RWPE2 (cell line): ENCODE data around the gene NPY.
"Not testable (repeated sequence)": the region's sequence is repeated elsewhere in the genome, so short reads cannot be mapped to it uniquely, and the experiment has no call there.

Experiments used
- ATAC-seq: fragments of 200-7000 bp; cut with Tn5 transposase; 3 replicates; pipeline ENCODE4 v1.9.1; 2021; ENCODE audit warnings: low read depth
- DNase-seq: peaks from one replicate; pipeline ENCODE4 v3.0.0-alpha.2; 2020; ENCODE audit warnings: low spot score
- H3K27ac ChIP-seq: fragments of 450-650 bp; 2 replicates; pipeline ENCODE4 v1.5.1; 2017; ENCODE audit warnings: mild to moderate bottlenecking; ENCODE audit not compliant: poor library complexity, severe bottlenecking
- H3K27me3 ChIP-seq: fragments of 250-450 bp; sonication (Bioruptor Pico); 2 replicates; pipeline ENCODE4 v1.5.1; 2021; ENCODE audit warnings: mild to moderate bottlenecking, moderate library complexity; ENCODE audit not compliant: insufficient read depth, poor library complexity, severe bottlenecking
- H3K36me3 ChIP-seq: fragments of 250-450 bp; sonication (Bioruptor Pico); 2 replicates; pipeline ENCODE4 v1.5.1; 2020; ENCODE audit warnings: low read depth, mild to moderate bottlenecking, moderate library complexity
- H3K4me1 ChIP-seq: fragments of 250-450 bp; sonication (Bioruptor Pico); 2 replicates; pipeline ENCODE4 v1.5.1; 2021; ENCODE audit warnings: mild to moderate bottlenecking, moderate library complexity; ENCODE audit not compliant: insufficient read depth, poor library complexity, severe bottlenecking
- H3K4me3 ChIP-seq: fragments of 250-450 bp; sonication (Bioruptor Pico); 2 replicates; pipeline ENCODE4 v1.5.1; 2021; ENCODE audit warnings: mild to moderate bottlenecking, moderate library complexity; ENCODE audit not compliant: severe bottlenecking
- H3K9me3 ChIP-seq: fragments of 250-450 bp; sonication (Bioruptor Pico); 2 replicates; pipeline ENCODE4 v1.5.1; 2021; ENCODE audit warnings: mild to moderate bottlenecking, moderate library complexity; ENCODE audit not compliant: severe bottlenecking
- TF ChIP-seq, protein P1 (sequence below): fragments of 450-650 bp; IDR thresholded peaks from one replicate; pipeline ENCODE4 v1.5.1; 2017; ENCODE audit warnings: mild to moderate bottlenecking, moderate library complexity; ENCODE audit not compliant: poor library complexity, severe bottlenecking

The NPY gene

DNA sequence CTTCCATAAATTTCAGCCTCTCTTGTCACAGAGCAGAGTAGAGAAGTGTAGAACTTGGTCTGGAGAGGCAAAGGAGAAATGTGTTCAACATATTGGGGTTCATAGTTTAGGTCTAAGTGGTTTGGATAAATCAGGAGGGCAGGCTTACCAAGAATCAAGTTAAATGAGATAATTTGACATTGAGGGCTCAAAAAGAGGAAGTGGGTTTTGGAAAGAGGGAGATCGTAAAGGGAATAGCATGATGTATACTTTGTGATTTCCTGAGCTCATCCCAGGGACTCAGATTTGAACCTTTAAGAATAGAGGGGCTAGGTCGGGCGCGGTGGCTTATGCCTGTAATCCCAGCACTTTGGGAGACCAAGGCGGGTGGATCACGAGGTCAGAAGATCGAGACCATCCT lies 34.7 kb upstream of the NPY start:
- Histone ChIP-seq H3K36me3 (no peaks in the 10 kb centered on the region), H3K4me3 (no peak overlapping the region), H3K9me3 (no peaks in the 10 kb centered on the region), H3K27ac (no peak overlapping the region), H3K27me3 (peaks cover 2% of the 10 kb centered on the region), H3K4me1 (no peaks in the 10 kb centered on the region)
- ATAC-seq (no peak), DNase-seq (no peak)
- TF ChIP-seq, protein P1, sequence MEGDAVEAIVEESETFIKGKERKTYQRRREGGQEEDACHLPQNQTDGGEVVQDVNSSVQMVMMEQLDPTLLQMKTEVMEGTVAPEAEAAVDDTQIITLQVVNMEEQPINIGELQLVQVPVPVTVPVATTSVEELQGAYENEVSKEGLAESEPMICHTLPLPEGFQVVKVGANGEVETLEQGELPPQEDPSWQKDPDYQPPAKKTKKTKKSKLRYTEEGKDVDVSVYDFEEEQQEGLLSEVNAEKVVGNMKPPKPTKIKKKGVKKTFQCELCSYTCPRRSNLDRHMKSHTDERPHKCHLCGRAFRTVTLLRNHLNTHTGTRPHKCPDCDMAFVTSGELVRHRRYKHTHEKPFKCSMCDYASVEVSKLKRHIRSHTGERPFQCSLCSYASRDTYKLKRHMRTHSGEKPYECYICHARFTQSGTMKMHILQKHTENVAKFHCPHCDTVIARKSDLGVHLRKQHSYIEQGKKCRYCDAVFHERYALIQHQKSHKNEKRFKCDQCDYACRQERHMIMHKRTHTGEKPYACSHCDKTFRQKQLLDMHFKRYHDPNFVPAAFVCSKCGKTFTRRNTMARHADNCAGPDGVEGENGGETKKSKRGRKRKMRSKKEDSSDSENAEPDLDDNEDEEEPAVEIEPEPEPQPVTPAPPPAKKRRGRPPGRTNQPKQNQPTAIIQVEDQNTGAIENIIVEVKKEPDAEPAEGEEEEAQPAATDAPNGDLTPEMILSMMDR = no peak

- Histone ChIP-seq H3K9me3 (peaks cover 2% of the 10 kb centered on the region), H3K27ac (no peak overlapping the region), H3K4me3 (no peak overlapping the region), H3K27me3 (no peaks in the 10 kb centered on the region), H3K36me3 (no peaks in the 10 kb centered on the region), H3K4me1 (no peaks in the 10 kb centered on the region)
- TF ChIP-seq, protein P1 = no peak
- DNase-seq (no peak), ATAC-seq (no peak)
Observed at GRCh38 chr7:24251568-24251967, 32.4 kb upstream of the NPY start.

GRCh38 chr7:24255139-24255538 lies 28.9 kb upstream of the NPY start:
- no peak overlapping the region for H3K27ac ChIP-seq
- ATAC-seq (no peak), DNase-seq (no peak)
- no peaks in the 10 kb centered on the region for H3K4me1 ChIP-seq
- H3K27me3 ChIP-seq = peaks cover 7% of the 10 kb centered on the region
- TF ChIP-seq, protein P1 = no peak
- peaks cover 2% of the 10 kb centered on the region for H3K9me3 ChIP-seq
- no peak overlapping the region for H3K4me3 ChIP-seq
- no peaks in the 10 kb centered on the region for H3K36me3 ChIP-seq

DNA sequence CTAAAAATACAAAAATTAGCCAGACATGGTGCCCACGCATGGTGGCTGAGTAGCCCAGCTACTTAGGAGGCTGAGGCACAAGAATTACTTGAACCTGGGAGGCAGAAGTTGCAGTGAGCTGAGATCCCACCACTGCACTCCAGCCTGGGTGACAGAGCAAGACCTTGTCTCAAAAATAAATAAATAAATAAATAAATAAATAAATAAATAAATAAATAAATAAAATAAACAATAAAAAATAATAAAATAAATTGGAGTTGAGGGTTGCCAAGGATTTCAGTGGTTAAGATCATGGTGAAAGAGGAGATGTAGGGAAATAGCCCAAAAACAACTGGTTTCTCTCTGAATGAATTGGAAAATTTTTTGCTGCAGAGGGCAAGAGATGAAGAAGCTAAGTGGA lies 25.7 kb upstream of the NPY start:
- H3K4me3 ChIP-seq, ATAC-seq, H3K9me3 ChIP-seq, H3K36me3 ChIP-seq, H3K27ac ChIP-seq, DNase-seq, H3K4me1 ChIP-seq: not testable (repeated sequence)
- peaks cover 16% of the 10 kb centered on the region for H3K27me3 ChIP-seq

GRCh38 chr7:24271938-24272337 lies 12.1 kb upstream of the NPY start:
- no peak overlapping the region for H3K27ac ChIP-seq
- no peaks in the 10 kb centered on the region for H3K9me3 ChIP-seq
- ATAC-seq (no peak), DNase-seq (no peak)
- no peak overlapping the region for H3K4me3 ChIP-seq
- peaks cover 4% of the 10 kb centered on the region for H3K27me3 ChIP-seq
- H3K36me3 ChIP-seq = no peaks in the 10 kb centered on the region
- TF ChIP-seq, protein P1 = no peak
- H3K4me1 ChIP-seq = no peaks in the 10 kb centered on the region
